Suprapubic skin (tissue), 4 donors: ENCODE results near the gene STK31. TPM values are rescaled to one million over a fixed set of nuclear protein-coding genes. Genes with fewer than 3 reads are reported as not detected.
"Not testable (repeated sequence)": the region's sequence is repeated elsewhere in the genome, so short reads cannot be mapped to it uniquely, and the experiment has no call there.

Source experiments
- DNase-seq, 2 donors: peaks; one replicate each; pipeline ENCODE4 v3.0.0-alpha.2; 2019; ENCODE audit warnings: low spot score in 2 of 2
- H3K27ac ChIP-seq: fragments of 200-600 bp; sonication (generic); one replicate; pipeline ENCODE4 v1.5.1; 2019
- H3K27me3 ChIP-seq: fragments of 200-600 bp; sonication (generic); one replicate; pipeline ENCODE4 v1.5.1; 2019
- H3K36me3 ChIP-seq: fragments of 200-600 bp; sonication (generic); one replicate; pipeline ENCODE4 v1.5.1; 2019
- H3K4me1 ChIP-seq: fragments of 200-600 bp; sonication (generic); one replicate; pipeline ENCODE4 v1.5.1; 2019
- H3K4me3 ChIP-seq: fragments of 200-600 bp; sonication (generic); one replicate; pipeline ENCODE4 v1.5.1; 2019; ENCODE audit warnings: mild to moderate bottlenecking
- H3K9me3 ChIP-seq: fragments of 200-600 bp; sonication (generic); one replicate; pipeline ENCODE4 v1.5.1; 2019
- EP300 ChIP-seq: sonication (generic); formaldehyde crosslinking; IDR thresholded peaks from one replicate; pipeline ENCODE4 v1.6.1; 2017; ENCODE audit warnings: antibody characterized with exemption
- POLR2A ChIP-seq, 2 donors: fragments of 450-650 bp; IDR thresholded peaks; one replicate each; pipeline ENCODE4 v1.6.1; 2017; ENCODE audit warnings: antibody characterized with exemption in 2 of 2, mild to moderate bottlenecking in 2 of 2, moderate library complexity in 2 of 2
- POLR2AphosphoS5 ChIP-seq, 3 donors: sonication (generic); formaldehyde crosslinking; IDR thresholded peaks; one replicate each; pipeline ENCODE4 v1.6.1; 2017; ENCODE audit warnings: antibody characterized with exemption in 3 of 3
- WGBS: methylation state at CpG from one replicate; pipeline ENCODE4 v1.1.5; 2018; 5-methylcytosine and 5-hydroxymethylcytosine counted together
- total RNA-seq, 4 donors: library from RNA; depleted of rRNA; stranded (reverse); fragments of >200 nt; gene quantifications; one replicate each; pipeline ENCODE4 v1.1.0, GENCODE V29; 2016
- TF ChIP-seq, protein P1 (sequence below), 2 donors: fragments of 200-600 bp in 1 of 2; fragments of 450-650 bp in 1 of 2; sonication (generic) in 1 of 2; IDR thresholded peaks; one replicate each; pipeline ENCODE4 v1.5.1; 2016 to 2019; ENCODE audit warnings: antibody characterized with exemption in 2 of 2, mild to moderate bottlenecking in 1 of 2, moderate library complexity in 1 of 2

The STK31 gene
- total RNA-seq, 4 donors from 2014 or later: 0.91 to 1.0 TPM; not detected in 2

DNA sequence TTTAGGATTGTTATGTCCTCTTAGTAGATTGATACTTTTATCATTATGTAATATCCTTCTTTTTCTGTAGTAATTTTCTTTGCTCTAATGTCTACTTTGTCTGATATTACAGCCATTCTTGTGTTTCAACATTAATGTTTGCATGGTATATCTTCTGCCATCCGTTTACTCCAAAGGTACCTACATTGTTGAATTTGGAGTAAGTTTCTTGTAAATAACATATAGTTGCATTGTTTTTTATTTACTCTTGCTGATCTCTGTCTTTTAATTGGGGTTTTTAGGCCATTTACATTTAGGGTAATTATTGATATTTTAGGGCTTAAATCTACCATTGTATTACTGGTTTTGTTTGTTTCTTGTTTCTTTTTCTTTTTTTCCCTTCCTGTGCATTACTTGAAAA, 100.1 kb downstream of the STK31 start:
- WGBS: 91% methylated on average over 1 of the region's 1 CpG
- Histone ChIP-seq H3K4me1 (no peaks in the 10 kb centered on the region), H3K27ac (no peak overlapping the region), H3K27me3 (no peaks in the 10 kb centered on the region), H3K36me3 (no peaks in the 10 kb centered on the region), H3K9me3 (peaks cover 20% of the 10 kb centered on the region), H3K4me3 (no peak overlapping the region)
- DNase-seq: no peak
- TF ChIP-seq, protein P1, sequence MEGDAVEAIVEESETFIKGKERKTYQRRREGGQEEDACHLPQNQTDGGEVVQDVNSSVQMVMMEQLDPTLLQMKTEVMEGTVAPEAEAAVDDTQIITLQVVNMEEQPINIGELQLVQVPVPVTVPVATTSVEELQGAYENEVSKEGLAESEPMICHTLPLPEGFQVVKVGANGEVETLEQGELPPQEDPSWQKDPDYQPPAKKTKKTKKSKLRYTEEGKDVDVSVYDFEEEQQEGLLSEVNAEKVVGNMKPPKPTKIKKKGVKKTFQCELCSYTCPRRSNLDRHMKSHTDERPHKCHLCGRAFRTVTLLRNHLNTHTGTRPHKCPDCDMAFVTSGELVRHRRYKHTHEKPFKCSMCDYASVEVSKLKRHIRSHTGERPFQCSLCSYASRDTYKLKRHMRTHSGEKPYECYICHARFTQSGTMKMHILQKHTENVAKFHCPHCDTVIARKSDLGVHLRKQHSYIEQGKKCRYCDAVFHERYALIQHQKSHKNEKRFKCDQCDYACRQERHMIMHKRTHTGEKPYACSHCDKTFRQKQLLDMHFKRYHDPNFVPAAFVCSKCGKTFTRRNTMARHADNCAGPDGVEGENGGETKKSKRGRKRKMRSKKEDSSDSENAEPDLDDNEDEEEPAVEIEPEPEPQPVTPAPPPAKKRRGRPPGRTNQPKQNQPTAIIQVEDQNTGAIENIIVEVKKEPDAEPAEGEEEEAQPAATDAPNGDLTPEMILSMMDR (IDR thresholded peaks at IDR 0.05): no peak
- no peak for TF ChIP-seq POLR2AphosphoS5 (IDR thresholded peaks at IDR 0.05)
- TF ChIP-seq EP300: no peak
- no peak for TF ChIP-seq POLR2A (IDR thresholded peaks at IDR 0.05)

DNA sequence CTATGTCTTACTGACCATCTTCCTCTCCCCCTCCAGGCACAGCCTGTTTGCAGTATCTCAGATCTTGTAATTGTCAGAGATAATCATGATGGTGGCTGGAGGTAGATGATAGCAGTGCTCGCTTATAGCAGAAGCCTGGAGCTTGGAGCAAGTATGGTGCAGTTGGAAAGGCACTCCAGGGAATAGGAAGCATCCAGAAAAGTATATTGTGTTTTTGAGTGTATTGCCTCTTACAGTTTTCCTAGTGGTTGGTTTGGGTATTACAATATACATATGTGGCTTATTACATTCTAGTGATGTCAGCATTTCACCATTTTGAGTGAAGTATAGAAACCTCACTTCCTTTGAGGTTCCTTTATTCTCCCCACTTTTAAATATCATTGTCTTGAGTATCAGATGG, 101.5 kb downstream of the STK31 start:
- WGBS: 86% methylated on average over 1 of the region's 1 CpG
- no peak overlapping the region for H3K27ac ChIP-seq
- no peak for DNase-seq
- no peaks in the 10 kb centered on the region for H3K27me3 ChIP-seq
- no peaks in the 10 kb centered on the region for H3K4me1 ChIP-seq
- no peak for TF ChIP-seq POLR2A (IDR thresholded peaks at IDR 0.05)
- TF ChIP-seq, protein P1 (IDR thresholded peaks at IDR 0.05): no peak
- TF ChIP-seq POLR2AphosphoS5 (IDR thresholded peaks at IDR 0.05): no peak
- no peak for TF ChIP-seq EP300
- no peaks in the 10 kb centered on the region for H3K36me3 ChIP-seq
- H3K4me3 ChIP-seq: no peak overlapping the region
- peaks cover 20% of the 10 kb centered on the region for H3K9me3 ChIP-seq

- H3K9me3 ChIP-seq, H3K27me3 ChIP-seq, H3K27ac ChIP-seq, DNase-seq, H3K36me3 ChIP-seq, H3K4me3 ChIP-seq, H3K4me1 ChIP-seq: not testable (repeated sequence)
- 97% methylated on average over 10 of the region's 10 CpGs for WGBS
Measured at GRCh38 chr7:23828125-23828524, 118.1 kb downstream of the STK31 start.

GRCh38 chr7:23832733-23833132, 122.7 kb downstream of the STK31 start:
- H3K27me3 ChIP-seq, H3K36me3 ChIP-seq, H3K4me1 ChIP-seq, H3K4me3 ChIP-seq, DNase-seq, H3K27ac ChIP-seq: not testable (repeated sequence)
- 75% methylated on average over 4 of the region's 4 CpGs for WGBS
- peaks cover 21% of the 10 kb centered on the region for H3K9me3 ChIP-seq

DNA sequence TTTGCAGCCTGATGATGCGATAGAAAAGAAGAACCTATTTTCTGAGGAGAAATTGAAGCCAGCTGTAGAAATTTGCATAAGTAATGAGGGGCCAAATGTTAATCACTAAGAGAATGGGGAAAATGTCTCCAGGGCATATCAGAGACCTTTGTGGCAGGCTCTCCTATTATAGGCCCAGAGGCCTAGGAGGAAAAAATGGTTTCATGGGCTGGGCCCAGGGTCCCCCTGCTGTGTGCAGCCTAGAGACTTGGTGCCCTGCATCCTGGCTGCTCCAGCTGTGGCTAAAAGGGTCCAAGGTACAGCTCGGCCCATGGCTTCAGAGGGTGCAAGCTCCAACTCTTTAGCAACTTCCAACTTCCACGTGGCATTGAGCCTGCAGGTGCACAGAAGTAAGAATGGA, 123.4 kb downstream of the STK31 start:
- Histone ChIP-seq H3K4me3 (no peak overlapping the region), H3K9me3 (peaks cover 27% of the 10 kb centered on the region), H3K27me3 (no peaks in the 10 kb centered on the region), H3K4me1 (no peaks in the 10 kb centered on the region), H3K27ac (no peak overlapping the region), H3K36me3 (no peaks in the 10 kb centered on the region)
- TF ChIP-seq, protein P1 (IDR thresholded peaks at IDR 0.05): no peak
- TF ChIP-seq POLR2AphosphoS5 (IDR thresholded peaks at IDR 0.05) (no peak), EP300 (no peak), POLR2A (IDR thresholded peaks at IDR 0.05) (no peak)
- 91% methylated on average over 2 of the region's 3 CpGs for WGBS
- DNase-seq: no peak

- peaks cover 11% of the 10 kb centered on the region for H3K9me3 ChIP-seq
- not testable (repeated sequence) for H3K4me3 ChIP-seq, H3K4me1 ChIP-seq, DNase-seq, H3K27me3 ChIP-seq, H3K36me3 ChIP-seq, H3K27ac ChIP-seq
- WGBS: 87% methylated on average over 6 of the region's 8 CpGs
Measured at GRCh38 chr7:23844837-23845236, 134.8 kb downstream of the STK31 start.

GRCh38 chr7:23852135-23852534, 142.1 kb downstream of the STK31 start:
- no peaks in the 10 kb centered on the region for H3K36me3 ChIP-seq
- WGBS: 0% methylated on average over 1 of the region's 1 CpG
- peaks cover 3% of the 10 kb centered on the region for H3K9me3 ChIP-seq
- DNase-seq: no peak
- H3K4me3 ChIP-seq: no peak overlapping the region
- no peaks in the 10 kb centered on the region for H3K27me3 ChIP-seq
- H3K27ac ChIP-seq: no peak overlapping the region
- H3K4me1 ChIP-seq: no peaks in the 10 kb centered on the region
- TF ChIP-seq POLR2AphosphoS5 (IDR thresholded peaks at IDR 0.05) (no peak), EP300 (no peak), POLR2A (IDR thresholded peaks at IDR 0.05) (no peak)
- TF ChIP-seq, protein P1 (IDR thresholded peaks at IDR 0.05): no peak
